Stimulated activated CD4-positive, alpha-beta T cell treated with anti-CD3 and anti-CD28 coated beads, Interleukin-2, amount 100 ng/mL, for 4 hours (primary cell): Measurements from ENCODE around the gene TEK.

ENCODE experiments used
- DNase-seq: peaks from one replicate; pipeline ENCODE4 v3.0.0-alpha.2; 2020; ENCODE audit warnings: low read depth

Gene TEK

DNA sequence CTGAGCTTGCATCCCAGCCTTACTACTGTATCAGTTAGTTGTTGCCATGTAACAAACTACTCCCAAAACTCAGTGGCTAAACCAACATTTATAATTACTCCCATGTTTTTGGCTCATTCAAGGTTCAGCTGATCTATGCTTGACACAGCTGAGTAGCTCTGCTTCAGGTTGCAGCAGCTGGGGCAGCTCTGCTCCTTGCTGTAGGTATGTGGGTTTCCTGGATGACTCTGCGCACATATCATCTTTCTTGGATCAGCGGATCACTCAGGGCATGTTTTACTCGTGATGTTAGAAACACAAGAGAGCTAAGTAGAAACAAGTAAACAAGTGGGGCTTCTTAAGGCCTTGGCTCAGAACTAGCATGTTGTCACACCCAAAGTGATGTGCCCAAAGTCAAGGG is 15.1 kb downstream of the TEK start:
- DNase-seq: no peak

DNA sequence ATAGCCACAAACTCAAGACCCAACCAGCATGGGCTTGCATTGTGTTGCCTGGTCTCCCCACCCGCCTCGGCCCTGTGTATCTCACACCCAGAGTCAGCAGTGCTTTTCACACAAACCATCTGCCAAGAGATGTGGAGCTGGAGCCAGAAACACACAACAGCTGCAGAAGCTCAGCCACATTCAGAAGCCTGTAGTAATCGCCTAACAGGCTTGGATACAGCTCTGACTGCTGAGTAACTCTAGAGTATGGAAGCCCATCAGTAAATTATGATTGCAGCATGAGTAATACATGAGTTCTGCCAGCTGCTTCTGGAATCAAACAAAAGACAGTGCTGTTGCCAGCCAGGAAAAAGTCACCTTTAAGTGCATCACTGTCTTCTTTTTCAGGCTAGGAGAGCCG is 16.0 kb downstream of the TEK start:
- DNase-seq: no peak

GRCh38 chr9:27125936-27126335 is 16.9 kb downstream of the TEK start:
- DNase-seq: no peak

- DNase-seq: no peak
Measured at GRCh38 chr9:27126670-27127069, 17.6 kb downstream of the TEK start.

- no peak for DNase-seq
Measured at GRCh38 chr9:27129221-27129620, 20.2 kb downstream of the TEK start.

DNA sequence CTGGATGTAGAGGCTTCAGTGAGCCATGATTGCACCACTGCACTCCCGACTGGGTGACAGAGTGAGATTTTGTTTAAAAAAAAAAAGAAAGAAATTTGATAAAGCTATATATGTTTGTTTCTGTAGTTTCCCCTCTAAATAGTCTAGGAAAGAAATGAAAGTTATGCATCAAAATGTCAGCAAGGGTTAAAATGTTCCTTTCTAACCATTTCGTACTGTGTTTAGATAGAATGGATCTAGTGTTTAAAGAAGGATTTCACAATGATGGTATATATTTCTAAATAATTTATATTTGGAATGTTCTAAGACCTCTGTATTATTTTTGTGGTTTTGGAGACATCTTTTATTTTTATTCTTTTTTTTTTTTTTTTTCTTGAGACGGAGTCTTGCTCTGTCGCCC is 22.7 kb downstream of the TEK start:
- DNase-seq: no peak

- no peak for DNase-seq
Measured at GRCh38 chr9:27133817-27134216, 24.8 kb downstream of the TEK start.

DNA sequence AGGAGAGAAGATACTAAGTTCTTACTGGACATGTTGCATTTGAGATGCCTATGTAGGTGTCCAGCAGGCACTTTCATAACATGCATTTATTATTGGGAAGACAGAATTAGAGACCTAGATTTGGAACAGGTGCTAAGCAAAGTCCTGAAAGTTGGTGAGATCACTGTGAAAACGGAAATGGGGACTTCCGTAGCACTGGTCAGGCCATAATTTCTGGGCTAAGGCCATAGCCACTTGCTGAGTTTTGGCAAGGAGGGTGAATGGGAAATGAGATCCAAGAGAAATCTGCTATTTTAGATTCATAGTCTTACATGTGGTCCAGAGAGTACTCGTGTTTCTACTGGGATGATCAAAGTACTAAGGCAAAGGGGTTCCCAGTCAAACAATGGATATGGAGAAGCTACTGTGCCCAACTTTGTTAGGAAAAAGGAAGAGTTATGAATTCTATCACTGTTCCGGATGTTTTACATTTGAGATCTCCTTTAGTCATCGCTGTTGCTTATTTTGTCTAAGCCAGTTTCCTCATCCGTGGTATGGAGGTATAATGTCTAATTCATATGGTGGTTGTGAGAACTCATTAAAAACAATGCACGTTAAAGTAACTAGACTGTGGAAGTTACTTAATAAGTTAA is 33.4 kb downstream of the TEK start:
- no peak for DNase-seq

GRCh38 chr9:27145143-27145542 is 36.1 kb downstream of the TEK start:
- DNase-seq: no peak

DNA sequence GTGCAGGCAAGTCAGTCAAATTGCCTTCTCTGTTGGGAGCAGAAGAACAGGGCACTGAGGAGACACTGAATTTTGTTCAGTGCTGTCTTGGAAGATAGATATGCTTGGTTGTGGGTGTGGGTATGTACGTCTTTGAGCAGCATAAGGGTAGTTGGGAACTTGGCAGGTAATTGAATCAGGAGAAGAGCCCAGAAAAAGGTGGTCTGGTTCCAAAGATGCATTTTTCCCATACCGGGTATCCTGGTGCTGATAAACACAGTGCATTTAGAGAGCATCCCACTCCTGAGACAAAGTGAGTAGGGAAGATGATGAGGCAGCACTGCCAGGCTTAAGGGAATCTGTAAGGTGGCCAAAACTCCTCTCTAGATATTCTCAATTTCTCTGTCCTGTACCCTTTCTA is 40.6 kb downstream of the TEK start:
- DNase-seq: no peak

- DNase-seq: no peak
Measured at GRCh38 chr9:27150746-27151406, 41.9 kb downstream of the TEK start.

GRCh38 chr9:27151693-27152404 is 42.8 kb downstream of the TEK start:
- no peak for DNase-seq

- no peak for DNase-seq
Measured at GRCh38 chr9:27152405-27152718, 43.3 kb downstream of the TEK start.

- no peak for DNase-seq
Measured at GRCh38 chr9:27154908-27155307, 45.9 kb downstream of the TEK start.

- no peak for DNase-seq
Measured at GRCh38 chr9:27157097-27157496, 48.1 kb downstream of the TEK start.

DNA sequence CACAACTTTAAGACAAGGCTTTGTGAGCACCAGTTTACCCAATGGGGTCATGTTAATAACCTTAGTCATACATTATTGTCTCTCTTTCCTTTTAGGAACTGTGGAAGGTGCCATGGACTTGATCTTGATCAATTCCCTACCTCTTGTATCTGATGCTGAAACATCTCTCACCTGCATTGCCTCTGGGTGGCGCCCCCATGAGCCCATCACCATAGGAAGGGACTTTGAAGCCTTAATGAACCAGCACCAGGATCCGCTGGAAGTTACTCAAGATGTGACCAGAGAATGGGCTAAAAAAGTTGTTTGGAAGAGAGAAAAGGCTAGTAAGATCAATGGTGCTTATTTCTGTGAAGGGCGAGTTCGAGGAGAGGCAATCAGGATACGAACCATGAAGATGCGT is 48.7 kb downstream of the TEK start:
- no peak for DNase-seq

GRCh38 chr9:27160636-27161035 is 51.6 kb downstream of the TEK start:
- no peak for DNase-seq

DNA sequence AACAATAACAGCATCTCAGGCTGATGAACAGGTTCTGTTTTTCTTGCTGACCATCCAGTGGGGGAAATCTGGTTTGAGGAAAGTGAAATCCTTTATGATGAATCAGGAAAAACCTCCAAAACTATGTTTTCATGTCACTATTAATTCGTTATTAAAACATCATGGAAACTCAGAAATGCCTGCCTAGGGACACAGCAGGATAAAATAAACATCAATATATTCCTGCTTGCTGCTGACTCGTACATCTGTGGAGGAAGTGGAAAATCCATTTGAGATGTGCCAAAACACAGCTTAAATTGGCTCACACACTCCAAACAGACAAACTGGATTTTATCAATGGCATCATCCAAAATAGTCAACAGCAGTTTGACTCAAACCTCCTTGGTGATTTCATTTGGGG is 53.0 kb downstream of the TEK start:
- DNase-seq: no peak

DNA sequence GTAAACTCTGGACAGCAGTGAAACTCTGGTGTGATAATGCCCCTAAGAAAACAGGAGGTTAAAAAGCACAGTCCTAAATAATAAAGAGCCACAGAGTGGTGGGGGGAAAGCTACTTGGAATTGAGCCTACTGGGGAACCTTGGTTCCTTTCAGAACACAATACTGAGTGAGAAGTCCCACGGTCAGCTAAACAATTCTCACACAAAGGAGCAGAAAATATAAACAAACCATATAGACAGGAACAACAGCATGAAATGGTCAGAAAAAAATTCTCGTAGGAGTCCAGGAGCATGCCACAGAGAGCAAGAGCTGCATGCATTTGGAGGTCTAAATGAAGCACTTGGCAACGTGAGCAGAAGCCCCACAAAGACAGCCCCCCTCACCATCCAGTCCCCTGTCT is 56.0 kb downstream of the TEK start:
- no peak for DNase-seq

GRCh38 chr9:27165670-27166069 is 56.6 kb downstream of the TEK start:
- no peak for DNase-seq

GRCh38 chr9:27168496-27168895 is 59.5 kb downstream of the TEK start:
- no peak for DNase-seq

DNA sequence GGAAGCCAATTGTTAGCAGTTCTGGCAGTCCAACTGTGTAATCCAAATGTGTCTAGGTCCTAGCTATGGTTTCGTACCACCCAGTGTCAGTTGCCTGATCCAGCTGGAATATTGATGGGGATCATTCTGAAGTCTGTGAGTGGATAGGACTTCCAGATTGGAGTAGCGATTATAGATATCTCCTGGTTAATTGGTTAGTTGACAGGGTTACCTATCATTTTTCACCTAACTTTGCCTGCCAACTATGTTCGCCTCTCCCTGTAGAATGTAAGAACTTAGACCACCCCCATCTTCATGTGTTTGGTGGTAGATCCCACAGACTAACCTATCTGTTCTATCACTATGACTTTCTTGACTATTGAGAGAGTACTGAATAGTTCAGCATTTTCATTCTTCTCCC is 59.9 kb downstream of the TEK start:
- no peak for DNase-seq

DNA sequence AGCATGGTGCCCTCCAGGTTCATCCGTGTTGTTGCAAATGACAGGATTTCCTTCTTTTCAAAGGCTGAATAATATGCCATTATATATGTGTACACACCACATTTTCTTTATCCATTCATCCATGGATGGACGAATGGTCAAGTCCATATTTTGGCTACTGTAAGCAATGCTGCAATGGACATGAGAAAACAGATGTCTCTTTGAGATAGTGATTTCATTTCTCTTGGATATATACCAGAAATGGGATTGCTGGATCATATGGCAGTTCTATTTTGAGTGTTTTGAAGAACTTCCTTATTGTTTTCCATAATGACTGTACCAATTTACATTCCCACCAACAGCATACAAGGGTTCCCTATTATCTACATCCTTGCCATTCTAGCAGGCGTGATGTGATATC is 67.9 kb downstream of the TEK start:
- DNase-seq: no peak
